Measurements from ENCODE around the gene DPH6. TPM values are rescaled to one million over a fixed set of nuclear protein-coding genes. Genes with fewer than 3 reads are reported as not detected.
"Not testable (repeated sequence)": the region's sequence is repeated elsewhere in the genome, so short reads cannot be mapped to it uniquely, and the experiment has no call there.

Gene DPH6
- total and polyA plus RNA-seq, 4 donors: 3.4 to 14.3 (median 10.4) TPM

- H3K9ac ChIP-seq (ENCODE audit: low read depth in 1 of 2, low read length in 2 of 2): no peak overlapping the region
Observed at GRCh38 chr15:35393398-35393797, 152.6 kb downstream of the DPH6 start.

GRCh38 chr15:35391408-35391984 is 154.5 kb downstream of the DPH6 start:
- H3K4me3 ChIP-seq (ENCODE audit: low read depth in 1 of 3, low read length in 3 of 3); DNase-seq (ENCODE audit: low spot score); H3K4me1 ChIP-seq (ENCODE audit: control insufficient read depth in 4 of 4, insufficient read depth in 4 of 4, low read length in 3 of 4); H3K9ac ChIP-seq (ENCODE audit: low read depth in 1 of 2, low read length in 2 of 2); H3K27ac ChIP-seq (ENCODE audit: low read depth in 1 of 2, low read length in 2 of 2); H3K36me3 ChIP-seq (ENCODE audit: control insufficient read depth in 4 of 4, insufficient read depth in 3 of 4, low read depth in 1 of 4, low read length in 3 of 4); H3K9me3 ChIP-seq (ENCODE audit: control insufficient read depth in 4 of 4, low read length in 3 of 4); H3K27me3 ChIP-seq (ENCODE audit: control insufficient read depth in 4 of 4, insufficient read depth in 4 of 4, low read length in 3 of 4): not testable (repeated sequence)
- 97% methylated on average over 18 of the region's 18 CpGs for WGBS

More at GRCh38 chr15:35393398-35393797, 152.6 kb downstream of the DPH6 start:
- 85% methylated on average over 2 of the region's 2 CpGs for WGBS
- H3K4me1 ChIP-seq (ENCODE audit: control insufficient read depth in 4 of 4, insufficient read depth in 4 of 4, low read length in 3 of 4): no peaks in the 10 kb centered on the region
- DNase-seq (ENCODE audit: low spot score): no peak
- no peak for TF ChIP-seq FOXA2 (IDR thresholded peaks at IDR 0.05)
- TF ChIP-seq GABPA (IDR thresholded peaks at IDR 0.05 in 1 of 2, conservative IDR thresholded peaks at IDR 0.05 in 1 of 2): no peak
- TF ChIP-seq EGR1 (IDR thresholded peaks at IDR 0.05; ENCODE audit: low read depth in 2 of 2): no peak
- TF ChIP-seq NR2F2 (IDR thresholded peaks at IDR 0.05): no peak
- TF ChIP-seq REST (IDR thresholded peaks at IDR 0.05): no peak
- TF ChIP-seq HNF4G (IDR thresholded peaks at IDR 0.05): no peak
- no peak for TF ChIP-seq RAD21 (IDR thresholded peaks at IDR 0.05)
- no peak for TF ChIP-seq RXRA (IDR thresholded peaks at IDR 0.05)
- no peak for TF ChIP-seq YY1 (IDR thresholded peaks at IDR 0.05)
- TF ChIP-seq HNF4A (conservative IDR thresholded peaks at IDR 0.05): no peak
- no peak for TF ChIP-seq CTCF (IDR thresholded peaks at IDR 0.05; ENCODE audit: low read depth, low read length, missing input control)
- H3K9me3 ChIP-seq (ENCODE audit: control insufficient read depth in 4 of 4, low read length in 3 of 4): no peaks in the 10 kb centered on the region
- no peak overlapping the region for H3K4me3 ChIP-seq (ENCODE audit: low read depth in 1 of 3, low read length in 3 of 3)
- H3K27ac ChIP-seq (ENCODE audit: low read depth in 1 of 2, low read length in 2 of 2): no peak overlapping the region
- no peaks in the 10 kb centered on the region for H3K27me3 ChIP-seq (ENCODE audit: control insufficient read depth in 4 of 4, insufficient read depth in 4 of 4, low read length in 3 of 4)
- no peaks in the 10 kb centered on the region for H3K36me3 ChIP-seq (ENCODE audit: control insufficient read depth in 4 of 4, insufficient read depth in 3 of 4, low read depth in 1 of 4, low read length in 3 of 4)

GRCh38 chr15:35383506-35383905 is 162.5 kb downstream of the DPH6 start:
- TF ChIP-seq TAF1 (conservative IDR thresholded peaks at IDR 0.05) (no peak), ZBTB33 (IDR thresholded peaks at IDR 0.05) (no peak), ATF3 (IDR thresholded peaks at IDR 0.05) (no peak), REST (IDR thresholded peaks at IDR 0.05) (no peak), RAD21 (IDR thresholded peaks at IDR 0.05) (no peak), HNF4A (conservative IDR thresholded peaks at IDR 0.05) (no peak), FOXA2 (IDR thresholded peaks at IDR 0.05) (no peak)
- Histone ChIP-seq H3K9me3 (ENCODE audit: control insufficient read depth in 4 of 4, low read length in 3 of 4) (no peaks in the 10 kb centered on the region), H3K36me3 (ENCODE audit: control insufficient read depth in 4 of 4, insufficient read depth in 3 of 4, low read depth in 1 of 4, low read length in 3 of 4) (peaks cover 0 to 4% (median 0%) of the 10 kb centered on the region in 4 donors), H3K27me3 (ENCODE audit: control insufficient read depth in 4 of 4, insufficient read depth in 4 of 4, low read length in 3 of 4) (no peaks in the 10 kb centered on the region), H3K9ac (ENCODE audit: low read depth in 1 of 2, low read length in 2 of 2) (no peak overlapping the region), H3K4me1 (ENCODE audit: control insufficient read depth in 4 of 4, insufficient read depth in 4 of 4, low read length in 3 of 4) (no peaks in the 10 kb centered on the region), H3K27ac (ENCODE audit: low read depth in 1 of 2, low read length in 2 of 2) (no peak overlapping the region), H3K4me3 (ENCODE audit: low read depth in 1 of 3, low read length in 3 of 3) (no peak overlapping the region)
- WGBS: 90% methylated on average over 2 of the region's 2 CpGs
- no peak for DNase-seq (ENCODE audit: low spot score)
